Kidney epithelial cell (primary cell): ENCODE data around the gene AIFM1. TPM values are rescaled to one million over a fixed set of nuclear protein-coding genes. Genes with fewer than 3 reads are reported as not detected.

Experiments
- DNase-seq: peaks from one replicate; pipeline ENCODE4 v3.0.0-alpha.2; 2010; ENCODE audit warnings: low read depth
- H3K27me3 ChIP-seq: 2 replicates; pipeline ENCODE4 v1.6.0; 2011; ENCODE audit warnings: low read length; ENCODE audit not compliant: control insufficient read depth, insufficient read depth
- H3K36me3 ChIP-seq: 2 replicates; pipeline ENCODE4 v1.5.1; 2011; ENCODE audit warnings: low read length; ENCODE audit not compliant: control insufficient read depth, insufficient read depth
- H3K4me3 ChIP-seq: 2 replicates; pipeline ENCODE4 v1.5.1; 2011; ENCODE audit warnings: low read depth, mild to moderate bottlenecking, control low read depth, low read length
- CTCF ChIP-seq: IDR thresholded peaks from 2 replicates; pipeline ENCODE4 v1.5.1; 2011; ENCODE audit warnings: mild to moderate bottlenecking, moderate library complexity, low read length, control low read depth, inconsistent platforms; ENCODE audit not compliant: insufficient read depth, poor library complexity, severe bottlenecking
- total RNA-seq: library from RNA; depleted of rRNA; stranded (reverse); fragments of >200 nt; gene quantifications from 2 replicates; pipeline ENCODE4 v1.2.3, GENCODE V29; 2015

Gene AIFM1
- 26.1 and 27.2 TPM in 2 replicates for total RNA-seq

GRCh38 chrX:130165703-130166502 lies at the start of gene AIFM1:
AIFM1 (minus strand) TSS chrX:130165841; CDS start chrX:130165656, 185 bp downstream.
- H3K36me3 ChIP-seq, result no peaks in the 10 kb centered on the region
- no peak for TF ChIP-seq CTCF
- peak within 1 kb of the TSS; percentile 87 for H3K4me3 ChIP-seq
- DNase-seq, result peak; percentile 80
- H3K27me3 ChIP-seq, result no peaks in the 10 kb centered on the region

GRCh38 chrX:130213376-130213775 lies 47.7 kb upstream of the AIFM1 start:
- no peak for DNase-seq
- Histone ChIP-seq H3K27me3 (no peaks in the 10 kb centered on the region), H3K36me3 (no peaks in the 10 kb centered on the region), H3K4me3 (no peak overlapping the region)
- no peak for TF ChIP-seq CTCF

- TF ChIP-seq CTCF, result no peak
- Histone ChIP-seq H3K36me3 (no peaks in the 10 kb centered on the region), H3K4me3 (no peak overlapping the region), H3K27me3 (no peaks in the 10 kb centered on the region)
- no peak for DNase-seq
Observed at GRCh38 chrX:130212371-130212770, 46.7 kb upstream of the AIFM1 start.

- Histone ChIP-seq H3K4me3 (no peak overlapping the region), H3K36me3 (no peaks in the 10 kb centered on the region), H3K27me3 (no peaks in the 10 kb centered on the region)
- no peak for DNase-seq
- TF ChIP-seq CTCF, result no peak
Observed at GRCh38 chrX:130211415-130212186, 46.0 kb upstream of the AIFM1 start.

- no peak for DNase-seq
- no peaks in the 10 kb centered on the region for H3K27me3 ChIP-seq
- no peak for TF ChIP-seq CTCF
- H3K36me3 ChIP-seq, result no peaks in the 10 kb centered on the region
- H3K4me3 ChIP-seq, result no peak overlapping the region
Observed at GRCh38 chrX:130204647-130205046, 39.0 kb upstream of the AIFM1 start.

- no peaks in the 10 kb centered on the region for H3K36me3 ChIP-seq
- DNase-seq, result no peak
- no peak overlapping the region for H3K4me3 ChIP-seq
- no peaks in the 10 kb centered on the region for H3K27me3 ChIP-seq
- TF ChIP-seq CTCF, result no peak
Observed at GRCh38 chrX:130197464-130197863, 31.8 kb upstream of the AIFM1 start.
